K562 (cell line): ENCODE results near the gene HSF2. TPM values are rescaled to one million over a fixed set of nuclear protein-coding genes. Genes with fewer than 3 reads are reported as not detected.
A peak's percentile ranks its signal among the peaks of the same experiment; 100 is the strongest.

Experiments
- ATAC-seq: fragments of 200-7000 bp; cut with Tn5 transposase; 3 replicates; pipeline ENCODE4 v1.9.1; 2020; ENCODE audit warnings: moderate library complexity
- BruUV-seq: library from RNA; stranded (reverse); fragments of 400-500 nt; replicated peaks from 2 replicates; lab custom pipeline; 2021; lab: Mats Ljungman, UMichigan
- CTCF ChIA-PET: fragments of 300-600 bp; formaldehyde crosslinking; extraction: SDS; loops from one replicate; lab custom pipeline; 2021; ENCODE audit warnings: low intra/inter-chr PET ratio; lab: Yijun Ruan, JAX
- POLR2A ChIA-PET: fragments of 300-600, 350-650 bp; sonication (Branson Sonifier 250); formaldehyde crosslinking; extraction: SDS; loops from one replicate; lab custom pipeline; 2021; ENCODE audit warnings: antibody characterized with exemption, inconsistent platforms; lab: Yijun Ruan, JAX
- DNase-seq, 4 experiments: peaks; one replicate each; pipeline versions ENCODE4 v3.0.0 to v3.0.0-alpha.2; 2011 to 2018; ENCODE audit warnings: low spot score in 3 of 4, mixed read lengths in 3 of 4; ENCODE audit errors: extremely low read depth in 1 of 4
- FAIRE-seq: peaks from 2 replicates; lab custom pipeline; 2011; peaks lifted over from hg19 to GRCh38; lab: Jason Lieb, UNC
- H2AFZ ChIP-seq: 2 replicates; pipeline ENCODE4 v1.6.0; 2011; ENCODE audit warnings: low read depth, low read length, control low read depth, inconsistent platforms
- H3K27ac ChIP-seq: fragments of 200-600 bp; 3 replicates; pipeline ENCODE4 v1.8.0; 2011; ENCODE audit warnings: low read depth, mild to moderate bottlenecking, control low read depth, inconsistent platforms, low read length, moderate library complexity, mixed read lengths; ENCODE audit errors: extremely low read depth
- H3K27me3 ChIP-seq, 2 experiments: fragments of 300-600 bp in 1 of 2; 2 replicates in 1 of 2; 3 replicates in 1 of 2; pipeline versions ENCODE4 v1.6.0 to v1.8.0; 2011; ENCODE audit warnings: inconsistent platforms in 2 of 2, low read length in 2 of 2, mild to moderate bottlenecking in 1 of 2, mixed read lengths in 1 of 2, moderate library complexity in 1 of 2; ENCODE audit not compliant: control insufficient read depth in 2 of 2, insufficient read depth in 2 of 2
- H3K36me3 ChIP-seq: fragments of 300-600 bp; 3 replicates; pipeline ENCODE4 v1.8.0; 2011; ENCODE audit warnings: mild to moderate bottlenecking, low read length, inconsistent platforms; ENCODE audit not compliant: control insufficient read depth, insufficient read depth
- H3K4me1 ChIP-seq, 2 experiments: fragments of 200-600 bp in 1 of 2; replicated peaks in 1 of 2; 2 replicates in 1 of 2; 3 replicates in 1 of 2; pipeline versions ENCODE4 v1.5.1 to v1.8.0; 2011; ENCODE audit warnings: inconsistent platforms in 2 of 2, low read length in 2 of 2, mild to moderate bottlenecking in 1 of 2, mixed read lengths in 1 of 2, moderate library complexity in 1 of 2; ENCODE audit not compliant: control insufficient read depth in 2 of 2, insufficient read depth in 2 of 2
- H3K4me2 ChIP-seq: 2 replicates; pipeline ENCODE4 v1.6.1; 2011; ENCODE audit warnings: low read length, control low read depth, inconsistent platforms, mixed read lengths; ENCODE audit not compliant: insufficient read depth
- H3K4me3 ChIP-seq: fragments of 200-600 bp; sonication (generic), shearing (Covaris generic); 2 replicates; pipeline ENCODE4 v1.5.1; 2016; ENCODE audit warnings: control low read depth, inconsistent platforms
- H3K79me2 ChIP-seq: fragments of 200-600 bp; 3 replicates; pipeline ENCODE4 v1.8.0; 2011; ENCODE audit warnings: low read length, inconsistent platforms; ENCODE audit not compliant: control insufficient read depth, insufficient read depth
- H3K9ac ChIP-seq, 2 experiments: 2 replicates each; pipeline versions ENCODE4 v1.6.0 to v1.6.1; 2011; ENCODE audit warnings: low read depth in 2 of 2, low read length in 2 of 2, control low read depth in 1 of 2, inconsistent platforms in 1 of 2, mild to moderate bottlenecking in 1 of 2, mixed read lengths in 1 of 2; ENCODE audit not compliant: insufficient read depth in 1 of 2
- H3K9me1 ChIP-seq: one replicate; pipeline ENCODE4 v1.6.0; 2011; ENCODE audit warnings: inconsistent platforms, mild to moderate bottlenecking, low read length, moderate library complexity; ENCODE audit not compliant: control insufficient read depth, insufficient read depth
- H3K9me3 ChIP-seq: replicated peaks from 2 replicates; pipeline ENCODE4 v1.5.1; 2011; ENCODE audit warnings: low read depth, low read length, inconsistent platforms; ENCODE audit not compliant: control insufficient read depth, insufficient read depth
- H4K20me1 ChIP-seq: replicated peaks from 2 replicates; pipeline ENCODE4 v1.6.1; 2011; ENCODE audit warnings: low read length, inconsistent platforms, mixed read lengths; ENCODE audit not compliant: control insufficient read depth, insufficient read depth
- SMARCE1 ChIP-seq: fragments of 450-650 bp; IDR thresholded peaks from 2 replicates; pipeline ENCODE4 v1.7.1; 2016; ENCODE audit warnings: mild to moderate bottlenecking
- ZNF384 ChIP-seq: IDR thresholded peaks from 2 replicates; pipeline ENCODE4 v1.6.1; 2012; ENCODE audit warnings: low read depth, low read length, improper control_type of control experiment
- ZNF395 ChIP-seq: fragments of 200-800 bp; sonication (Bioruptor generic); IDR thresholded peaks from 2 replicates; pipeline ENCODE4 v1.6.1; 2017; ENCODE audit warnings: missing genetic modification characterization, missing compliant biosample characterization
- WGBS: fragments of 100-300 bp; shearing (Covaris generic); methylation state at CpG from one replicate; pipeline ENCODE4 v1.1.6; 2016; ENCODE audit warnings: low coverage, mixed read lengths; ENCODE audit not compliant: insufficient coverage; ENCODE audit errors: missing lambda C conversion rate; 5-methylcytosine and 5-hydroxymethylcytosine counted together
- in situ Hi-C: fragments of 300-500 bp; cut with MboI; formaldehyde crosslinking; loops from 4 replicates; pipeline ENCODE4 v1.15.0; 2018; ENCODE audit warnings: inconsistent platforms, mixed read lengths
- intact Hi-C: fragments of 100-400 bp; cut with micrococcal nuclease; formaldehyde crosslinking; loops from 2 replicates; pipeline ENCODE4 v1.14.2; 2022
- polyA plus RNA-seq, 8 experiments: library from polyadenylated mRNA; depleted of rRNA in 4 of 8; stranded (reverse) in 5 of 8; unstranded in 3 of 8; fragments of >200 nt; fragmentation: Nextera tagmentation in 2 of 8; fragmentation: Illumina TruSeq in 1 of 8; extraction: Ambion mirVana in 2 of 8; extraction: Trizol in 1 of 8; gene quantifications; 2 replicates each; pipeline versions ENCODE4 v1.2.1 to v1.2.3, GENCODE V29; 2011 to 2014; ENCODE audit warnings: inconsistent platforms in 1 of 8, missing spikeins in 1 of 8
- total RNA-seq, 7 experiments: library from RNA; depleted of rRNA in 6 of 7; stranded (reverse); fragments of >200 nt in 6 of 7; fragmentation: Illumina TruSeq in 2 of 7; extraction: Trizol in 2 of 7; gene quantifications; 2 replicates each; pipeline versions ENCODE4 v1.2.1 to v1.2.3, GENCODE V29; 2011 to 2021; ENCODE audit warnings: low replicate concordance in 1 of 7
- TF ChIP-seq, protein P1 (sequence below): sonication (generic); formaldehyde crosslinking; IDR thresholded peaks from 2 replicates; pipeline ENCODE4 v1.8.1; 2023; ENCODE audit warnings: mild to moderate bottlenecking, missing genetic modification reagents

The HSF2 gene
- total and polyA plus RNA-seq, 9 of the 15 experiments (the other 6 are each of a cell fraction or from before 2014, with no cell fraction given), result 19.1 to 73.1 (median 29.2) TPM

GRCh38 chr6:122422614-122423267 is 23.3 kb downstream of the HSF2 start:
- Histone ChIP-seq H2AFZ (no peak overlapping the region), H3K9ac (no peak overlapping the region), H3K36me3 (peaks cover 92% of the 10 kb centered on the region), H3K9me3 (no peaks in the 10 kb centered on the region), H3K27me3 (no peaks in the 10 kb centered on the region), H4K20me1 (no peaks in the 10 kb centered on the region), H3K9me1 (no peaks in the 10 kb centered on the region), H3K27ac (no peak overlapping the region), H3K79me2 (no peaks in the 10 kb centered on the region), H3K4me3 (no peak overlapping the region), H3K4me2 (no peak overlapping the region), H3K4me1 (no peaks in the 10 kb centered on the region)
- POLR2A ChIA-PET, result no interaction called here
- WGBS, result 100% methylated on average over 1 of the region's 1 CpG
- CTCF ChIA-PET, result no interaction called here
- BruUV-seq, result no TSS peak
- FAIRE-seq, result peak; percentile 52
- intact Hi-C loops, result no loop called here
- ATAC-seq, result no peak
- in situ Hi-C loops, result no loop called here
- no peak for DNase-seq
- TF ChIP-seq, protein P1, sequence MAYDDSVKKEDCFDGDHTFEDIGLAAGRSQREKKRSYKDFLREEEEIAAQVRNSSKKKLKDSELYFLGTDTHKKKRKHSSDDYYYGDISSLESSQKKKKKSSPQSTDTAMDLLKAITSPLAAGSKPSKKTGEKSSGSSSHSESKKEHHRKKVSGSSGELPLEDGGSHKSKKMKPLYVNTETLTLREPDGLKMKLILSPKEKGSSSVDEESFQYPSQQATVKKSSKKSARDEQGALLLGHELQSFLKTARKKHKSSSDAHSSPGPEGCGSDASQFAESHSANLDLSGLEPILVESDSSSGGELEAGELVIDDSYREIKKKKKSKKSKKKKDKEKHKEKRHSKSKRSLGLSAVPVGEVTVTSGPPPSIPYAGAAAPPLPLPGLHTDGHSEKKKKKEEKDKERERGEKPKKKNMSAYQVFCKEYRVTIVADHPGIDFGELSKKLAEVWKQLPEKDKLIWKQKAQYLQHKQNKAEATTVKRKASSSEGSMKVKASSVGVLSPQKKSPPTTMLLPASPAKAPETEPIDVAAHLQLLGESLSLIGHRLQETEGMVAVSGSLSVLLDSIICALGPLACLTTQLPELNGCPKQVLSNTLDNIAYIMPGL, result no peak
- TF ChIP-seq ZNF384 (no peak), ZNF395 (CRISPR knock-in tag) (no peak), SMARCE1 (no peak)
